ENCODE measurements around the gene LEF1.

LEF1 gene

GRCh38 chr4:108060686-108061321, 107.9 kb downstream of the LEF1 start:
- DNase-seq (ENCODE audit: low read depth in 2 of 2): no peak
- TF ChIP-seq CTCF (IDR thresholded peaks at IDR 0.05; ENCODE audit: low read depth, low read length): no peak

GRCh38 chr4:108060164-108060563, 108.6 kb downstream of the LEF1 start:
- peak; percentile 41 to 51 for DNase-seq (ENCODE audit: low read depth in 2 of 2)
- no peak overlapping the region for H3K4me3 ChIP-seq (replicated peaks in 1 of 2; ENCODE audit: low read depth in 2 of 2, low read length in 2 of 2)
- peak; percentile 19 for TF ChIP-seq CTCF (IDR thresholded peaks at IDR 0.05; ENCODE audit: low read depth, low read length)

More at GRCh38 chr4:108060686-108061321, 107.9 kb downstream of the LEF1 start:
- no peak overlapping the region for H3K4me3 ChIP-seq (replicated peaks in 1 of 2; ENCODE audit: low read depth in 2 of 2, low read length in 2 of 2)

- peak; percentile 10 to 69 for DNase-seq (ENCODE audit: low read depth in 2 of 2)
- TF ChIP-seq CTCF (IDR thresholded peaks at IDR 0.05; ENCODE audit: low read depth, low read length): no peak
- H3K4me3 ChIP-seq (replicated peaks in 1 of 2; ENCODE audit: low read depth in 2 of 2, low read length in 2 of 2): no peak overlapping the region
Measured at GRCh38 chr4:108058685-108059440, 109.9 kb downstream of the LEF1 start.

GRCh38 chr4:108056418-108056817, 112.3 kb downstream of the LEF1 start:
- no peak for TF ChIP-seq CTCF (IDR thresholded peaks at IDR 0.05; ENCODE audit: low read depth, low read length)
- DNase-seq (ENCODE audit: low read depth in 2 of 2): no peak
- no peak overlapping the region for H3K4me3 ChIP-seq (replicated peaks in 1 of 2; ENCODE audit: low read depth in 2 of 2, low read length in 2 of 2)

GRCh38 chr4:108055787-108056186, 112.9 kb downstream of the LEF1 start:
- H3K4me3 ChIP-seq (replicated peaks in 1 of 2; ENCODE audit: low read depth in 2 of 2, low read length in 2 of 2): no peak overlapping the region
- TF ChIP-seq CTCF (IDR thresholded peaks at IDR 0.05; ENCODE audit: low read depth, low read length): no peak
- DNase-seq (ENCODE audit: low read depth in 2 of 2): no peak

- H3K4me3 ChIP-seq (replicated peaks in 1 of 2; ENCODE audit: low read depth in 2 of 2, low read length in 2 of 2): no peak overlapping the region
- TF ChIP-seq CTCF (IDR thresholded peaks at IDR 0.05; ENCODE audit: low read depth, low read length): no peak
- DNase-seq (ENCODE audit: low read depth in 2 of 2): no peak
Measured at GRCh38 chr4:108054025-108054638, 114.6 kb downstream of the LEF1 start.

Data from cardiac fibroblast (primary cell).